NB4 (cell line): Measurements from ENCODE around the gene PAFAH2.

Experiments
- DNase-seq: peaks from one replicate; pipeline ENCODE4 v3.0.0; 2010; ENCODE audit warnings: low read depth
- H3K4me3 ChIP-seq: one replicate; pipeline ENCODE4 v1.5.1; 2011; ENCODE audit warnings: mild to moderate bottlenecking, low read depth, low read length, moderate library complexity
- CTCF ChIP-seq: IDR thresholded peaks from one replicate; pipeline ENCODE4 v1.5.1; 2012; ENCODE audit warnings: low read depth, low read length
- MAX ChIP-seq: IDR thresholded peaks from 2 replicates; pipeline ENCODE4 v1.6.1; 2011; ENCODE audit warnings: low read depth, low read length
- MYC ChIP-seq: IDR thresholded peaks from 2 replicates; pipeline ENCODE4 v1.6.1; 2011; ENCODE audit warnings: low read depth, low read length
- POLR2A ChIP-seq: IDR thresholded peaks from 2 replicates; pipeline ENCODE4 v1.6.1; 2011; ENCODE audit warnings: mild to moderate bottlenecking; ENCODE audit not compliant: insufficient read length; ENCODE audit errors: extremely low read depth

PAFAH2 gene

GRCh38 chr1:26037904-26038303 is 40.0 kb upstream of the PAFAH2 start:
- no peak for DNase-seq
- no peak overlapping the region for H3K4me3 ChIP-seq
- TF ChIP-seq MAX (no peak), POLR2A (no peak), CTCF (no peak), MYC (no peak)

- TF ChIP-seq POLR2A (no peak), CTCF (no peak), MAX (no peak), MYC (no peak)
- no peak overlapping the region for H3K4me3 ChIP-seq
- no peak for DNase-seq
These were observed 39.0 kb upstream of the PAFAH2 start for GRCh38 chr1:26036756-26037281.

GRCh38 chr1:26035959-26036755 is 38.3 kb upstream of the PAFAH2 start:
- TF ChIP-seq POLR2A (no peak), MAX (peak; percentile 6; the same call in 1 of the 2 replicates), MYC (no peak), CTCF (peak; percentile 81)
- peak overlapping the region; percentile 60 for H3K4me3 ChIP-seq
- DNase-seq, result peak; percentile 78

GRCh38 chr1:26035203-26035958 is 37.5 kb upstream of the PAFAH2 start:
- TF ChIP-seq CTCF (no peak), MAX (no peak), POLR2A (peak; percentile 61), MYC (no peak)
- H3K4me3 ChIP-seq, result peak overlapping the region; percentile 60
- peak; percentile 94 for DNase-seq

GRCh38 chr1:26034504-26035202 is 36.8 kb upstream of the PAFAH2 start:
- no peak for DNase-seq
- TF ChIP-seq CTCF (no peak), MAX (no peak), POLR2A (no peak), MYC (no peak)
- H3K4me3 ChIP-seq, result peak overlapping the region; percentile 60
